Urothelium cell line (cell line): ENCODE results near the gene TAP1.
"Not testable (repeated sequence)": the region's sequence is repeated elsewhere in the genome, so short reads cannot be mapped to it uniquely, and the experiment has no call there.

Source experiments
- DNase-seq: peaks from one replicate; pipeline ENCODE4 v3.0.0; 2011; ENCODE audit warnings: low spot score, mixed read lengths
- FAIRE-seq: peaks from 2 replicates; lab custom pipeline; 2011; peaks lifted over from hg19 to GRCh38; lab: Jason Lieb, UNC

TAP1 gene

DNA sequence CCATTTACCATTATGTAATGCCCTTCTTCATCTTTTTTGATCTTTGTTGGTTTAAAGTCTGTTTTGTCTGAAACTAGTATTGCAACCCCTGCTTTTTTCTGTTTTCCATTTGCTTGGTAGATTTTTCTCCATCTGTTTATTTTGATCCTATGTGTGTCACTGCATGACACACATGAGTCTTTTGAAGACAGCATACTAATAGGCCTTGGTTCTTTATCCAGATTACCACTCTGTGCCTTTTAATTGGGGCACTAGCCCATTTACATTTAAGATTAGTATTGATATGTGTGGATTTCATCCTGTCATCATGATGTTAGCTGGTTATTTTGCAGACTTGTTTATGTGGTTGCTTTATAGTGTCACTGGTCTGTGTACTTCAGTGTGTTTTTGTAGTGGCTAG, 48.1 kb downstream of the TAP1 start:
- not testable (repeated sequence) for DNase-seq, FAIRE-seq

DNA sequence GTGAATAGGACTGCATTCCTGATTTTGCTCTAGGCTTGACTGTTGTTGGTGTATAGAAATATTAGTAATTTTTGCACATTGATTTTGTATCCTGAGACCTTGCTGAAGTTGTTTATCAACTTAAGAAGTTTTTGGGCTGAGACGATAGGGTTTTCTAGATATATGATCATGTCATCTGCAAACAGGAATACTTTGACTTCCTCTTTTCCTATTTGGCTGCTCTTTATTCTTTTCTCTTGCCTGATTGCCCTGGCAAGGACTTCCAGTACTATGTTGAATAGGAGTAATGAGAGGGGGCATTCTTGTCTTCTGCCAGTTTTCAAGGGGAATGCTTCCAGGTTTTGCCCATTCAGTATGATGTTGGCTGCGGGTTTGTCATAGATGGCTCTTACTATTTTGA, 50.1 kb downstream of the TAP1 start:
- FAIRE-seq, result no peak
- DNase-seq, result no peak

DNA sequence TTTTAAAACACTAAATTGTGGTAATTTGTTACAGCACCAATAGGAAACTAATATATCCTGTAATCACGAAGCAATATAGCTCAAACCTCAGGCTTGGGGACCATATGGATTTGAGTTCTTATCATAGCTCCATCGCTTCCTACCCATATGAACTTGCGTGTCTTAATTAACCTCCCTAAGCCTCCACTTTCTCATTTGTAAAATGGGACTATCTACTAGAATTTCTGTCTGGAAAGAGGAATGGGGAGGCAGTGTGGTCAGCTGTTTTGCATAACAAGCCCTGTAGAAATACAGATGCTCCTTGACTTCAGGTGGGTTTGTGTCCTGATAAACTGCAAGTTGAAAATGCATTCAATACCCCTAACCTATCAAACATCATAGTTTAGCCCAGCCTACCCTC, 53.8 kb downstream of the TAP1 start:
- FAIRE-seq (no peak), DNase-seq (no peak)

DNA sequence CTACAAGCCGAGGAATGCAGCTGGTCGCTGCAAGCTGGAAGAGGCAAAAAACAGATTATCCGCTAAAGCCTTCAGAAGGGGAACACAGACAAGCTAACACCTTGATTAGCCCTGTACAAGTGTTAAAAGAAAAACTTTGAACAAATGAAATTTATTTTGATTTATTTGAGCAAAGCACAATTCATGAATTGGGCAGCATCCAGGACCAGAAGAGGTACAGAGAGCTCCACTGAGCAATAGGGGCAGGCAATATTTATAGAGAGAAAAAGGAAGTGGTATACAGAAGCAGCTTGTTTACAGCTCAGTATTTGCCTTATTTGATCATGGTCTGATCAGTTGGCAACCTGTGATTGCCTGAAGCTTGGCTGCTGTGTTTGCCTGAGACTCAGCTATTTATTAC, 54.3 kb downstream of the TAP1 start:
- DNase-seq, result no peak
- FAIRE-seq, result no peak

DNA sequence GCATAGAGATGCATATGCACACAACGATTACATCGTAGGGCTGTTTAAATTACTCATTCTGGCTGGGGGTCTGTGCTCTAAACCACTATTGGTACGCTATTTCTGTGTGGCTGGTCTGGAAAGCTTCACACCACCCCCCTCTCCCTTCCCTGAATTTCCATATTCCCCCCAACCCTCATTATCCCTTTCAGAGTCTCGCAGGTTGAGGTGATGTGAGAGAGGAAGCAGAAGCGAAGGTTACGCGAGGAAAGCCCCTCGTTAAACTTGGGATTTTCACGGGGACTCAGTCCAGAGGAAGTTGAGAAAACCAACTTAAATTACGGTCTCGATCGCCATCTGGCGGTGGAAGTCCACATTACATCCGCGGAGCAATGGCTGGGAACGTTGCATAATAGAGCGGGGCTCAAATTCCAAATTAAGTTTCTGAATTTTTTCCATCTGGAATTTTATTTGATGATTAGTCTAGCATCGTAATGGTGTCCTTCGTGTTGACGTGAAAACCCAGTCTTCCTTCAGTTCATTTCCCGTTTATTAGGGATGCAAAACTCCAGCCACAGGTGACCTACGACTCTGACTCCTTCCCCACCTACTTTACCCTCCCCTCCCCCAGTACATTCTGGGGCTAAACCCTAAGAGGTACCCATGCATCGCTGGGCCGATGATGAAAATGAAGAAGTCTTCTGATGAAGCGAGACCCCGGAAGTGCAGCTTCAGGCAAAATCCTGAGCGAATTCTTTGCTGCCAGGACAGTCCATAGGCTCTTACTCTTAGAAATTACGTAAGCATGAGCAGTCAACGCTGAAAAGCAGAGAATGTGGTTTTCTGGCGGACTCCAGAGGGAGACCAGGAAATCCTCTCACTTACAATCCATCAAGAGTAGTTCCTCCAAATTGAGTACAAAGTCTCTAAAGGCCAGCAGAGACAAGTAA, 56.4 kb downstream of the TAP1 start:
- peak; percentile 68 for DNase-seq
- FAIRE-seq, result no peak
